SK-N-MC (cell line): ENCODE results near the gene SPSB1.

Experiments used
- EZH2 ChIP-seq: fragments of 200-600 bp; sonication (generic); IDR thresholded peaks from one replicate; pipeline ENCODE4 v1.6.1; 2017; ENCODE audit warnings: antibody characterized with exemption
- POLR2AphosphoS5 ChIP-seq: IDR thresholded peaks from 2 replicates; pipeline ENCODE4 v1.6.1; 2012; ENCODE audit warnings: mild to moderate bottlenecking, low read depth, low read length, borderline replicate concordance

DNA sequence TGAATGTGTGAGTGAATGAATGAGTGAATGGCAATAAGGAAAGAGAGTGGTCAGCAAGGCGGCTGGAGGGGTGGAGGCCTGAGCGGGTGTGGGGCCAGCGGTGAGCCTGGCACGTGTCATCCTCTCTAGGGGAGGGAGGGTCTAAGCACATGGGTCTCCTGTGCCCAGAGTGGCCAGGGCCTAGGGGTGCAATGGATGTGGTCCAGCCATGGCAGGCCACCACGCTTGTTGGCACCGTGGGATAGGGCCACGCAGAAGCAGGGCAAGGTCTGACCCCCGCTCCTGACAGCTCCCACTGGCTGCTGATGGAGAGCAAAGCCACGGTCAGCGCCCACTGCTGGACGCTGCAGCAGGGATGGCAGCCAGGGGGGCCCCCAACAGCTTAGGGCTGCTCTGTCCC lies 19.5 kb upstream of the SPSB1 start:
- TF ChIP-seq POLR2AphosphoS5, result no peak
- TF ChIP-seq EZH2, result no peak
